GM19455 (cell line): ENCODE measurements around the gene BTBD7.
"Not testable (repeated sequence)": the region's sequence is repeated elsewhere in the genome, so short reads cannot be mapped to it uniquely, and the experiment has no call there.

Experiments
- ATAC-seq: cut with Tn5 transposase; IDR thresholded peaks from one replicate; pipeline ENCODE4 v1.9.1; 2021; ENCODE audit not compliant: unreplicated experiment

The BTBD7 gene, protein sequence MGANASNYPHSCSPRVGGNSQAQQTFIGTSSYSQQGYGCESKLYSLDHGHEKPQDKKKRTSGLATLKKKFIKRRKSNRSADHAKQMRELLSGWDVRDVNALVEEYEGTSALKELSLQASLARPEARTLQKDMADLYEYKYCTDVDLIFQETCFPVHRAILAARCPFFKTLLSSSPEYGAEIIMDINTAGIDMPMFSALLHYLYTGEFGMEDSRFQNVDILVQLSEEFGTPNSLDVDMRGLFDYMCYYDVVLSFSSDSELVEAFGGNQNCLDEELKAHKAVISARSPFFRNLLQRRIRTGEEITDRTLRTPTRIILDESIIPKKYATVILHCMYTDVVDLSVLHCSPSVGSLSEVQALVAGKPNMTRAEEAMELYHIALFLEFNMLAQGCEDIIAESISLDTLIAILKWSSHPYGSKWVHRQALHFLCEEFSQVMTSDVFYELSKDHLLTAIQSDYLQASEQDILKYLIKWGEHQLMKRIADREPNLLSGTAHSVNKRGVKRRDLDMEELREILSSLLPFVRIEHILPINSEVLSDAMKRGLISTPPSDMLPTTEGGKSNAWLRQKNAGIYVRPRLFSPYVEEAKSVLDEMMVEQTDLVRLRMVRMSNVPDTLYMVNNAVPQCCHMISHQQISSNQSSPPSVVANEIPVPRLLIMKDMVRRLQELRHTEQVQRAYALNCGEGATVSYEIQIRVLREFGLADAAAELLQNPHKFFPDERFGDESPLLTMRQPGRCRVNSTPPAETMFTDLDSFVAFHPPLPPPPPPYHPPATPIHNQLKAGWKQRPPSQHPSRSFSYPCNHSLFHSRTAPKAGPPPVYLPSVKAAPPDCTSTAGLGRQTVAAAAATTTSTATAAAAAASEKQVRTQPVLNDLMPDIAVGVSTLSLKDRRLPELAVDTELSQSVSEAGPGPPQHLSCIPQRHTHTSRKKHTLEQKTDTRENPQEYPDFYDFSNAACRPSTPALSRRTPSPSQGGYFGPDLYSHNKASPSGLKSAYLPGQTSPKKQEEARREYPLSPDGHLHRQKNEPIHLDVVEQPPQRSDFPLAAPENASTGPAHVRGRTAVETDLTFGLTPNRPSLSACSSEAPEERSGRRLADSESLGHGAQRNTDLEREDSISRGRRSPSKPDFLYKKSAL

GRCh38 chr14:93332853-93333630, at the start of gene BTBD7:
Gene BTBD7, minus strand, starts transcription at chr14:93333036. Its CDS starts 36,985 bp downstream, at chr14:93296051.
- ATAC-seq, result peak; percentile 82

GRCh38 chr14:93381644-93382043, 48.8 kb upstream of the BTBD7 start:
- ATAC-seq, result no peak

- ATAC-seq, result no peak
These were observed 47.0 kb upstream of the BTBD7 start for GRCh38 chr14:93379831-93380230.

DNA sequence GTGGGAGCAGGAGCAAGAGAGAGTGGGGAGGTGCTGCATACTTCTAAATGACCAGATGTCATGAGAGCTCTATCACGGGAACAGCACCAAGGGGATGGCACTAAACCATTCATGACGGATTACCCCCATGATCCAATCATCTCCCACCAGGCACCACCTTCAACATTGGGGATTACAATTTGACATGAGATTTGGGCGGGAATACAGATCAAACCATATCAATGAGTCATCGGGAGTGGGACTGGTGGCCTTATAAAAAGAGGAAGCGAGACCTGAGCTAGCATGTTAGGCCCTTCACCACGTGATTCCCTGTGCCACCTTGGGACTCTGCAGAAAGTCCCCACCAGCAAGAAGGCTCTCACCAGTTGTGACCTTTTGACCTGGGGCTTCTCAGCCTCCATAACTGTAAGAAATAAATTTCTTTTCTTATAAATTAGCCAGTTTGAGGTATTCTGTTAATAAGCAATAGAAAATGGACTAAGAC, 42.9 kb upstream of the BTBD7 start:
- ATAC-seq, result peak; percentile 92

GRCh38 chr14:93369713-93370266, 37.0 kb upstream of the BTBD7 start:
- ATAC-seq, result peak; percentile 82

- ATAC-seq, result peak; percentile 27
These were observed 36.3 kb upstream of the BTBD7 start for GRCh38 chr14:93368996-93369712.

DNA sequence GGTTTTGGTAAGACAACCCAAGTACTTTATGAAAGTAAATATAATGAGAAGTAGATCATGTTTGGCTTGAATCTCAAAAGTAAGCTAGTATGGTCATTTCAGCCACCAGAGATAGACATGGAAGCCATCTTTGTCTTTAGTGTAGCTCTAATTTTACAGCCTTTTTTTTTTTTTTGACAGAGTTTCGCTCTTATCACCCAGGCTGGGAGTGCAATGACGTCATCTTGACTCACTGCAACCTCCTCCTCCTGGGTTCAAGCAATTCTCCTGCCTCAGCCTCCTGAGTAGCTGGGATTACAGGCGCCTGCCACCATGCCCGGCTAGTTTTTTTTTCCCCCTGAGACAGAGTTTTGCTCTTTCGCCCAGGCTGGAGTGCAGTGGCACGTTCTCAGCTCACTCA, 22.0 kb upstream of the BTBD7 start:
- not testable (repeated sequence) for ATAC-seq

DNA sequence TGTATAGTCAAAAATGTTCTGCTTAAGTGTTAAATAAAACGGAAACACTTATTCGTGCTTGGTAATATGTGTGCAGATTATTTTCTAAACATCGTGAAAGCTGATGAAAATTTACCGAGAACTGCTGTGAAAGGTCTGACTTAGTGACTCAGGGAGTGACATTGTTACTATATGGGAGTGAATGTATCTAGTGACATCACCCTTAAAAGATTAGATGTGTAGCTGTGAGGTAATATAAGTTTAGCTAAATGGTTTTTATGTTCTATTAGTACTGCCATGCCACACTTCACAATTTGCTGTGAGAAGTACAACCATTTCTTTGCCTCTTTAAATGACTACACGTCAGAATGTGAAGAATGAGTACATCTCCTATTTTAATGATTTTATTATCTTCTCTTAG, 15.5 kb upstream of the BTBD7 start:
- ATAC-seq, result no peak

GRCh38 chr14:93347850-93348249, 15.0 kb upstream of the BTBD7 start:
- ATAC-seq, result no peak

DNA sequence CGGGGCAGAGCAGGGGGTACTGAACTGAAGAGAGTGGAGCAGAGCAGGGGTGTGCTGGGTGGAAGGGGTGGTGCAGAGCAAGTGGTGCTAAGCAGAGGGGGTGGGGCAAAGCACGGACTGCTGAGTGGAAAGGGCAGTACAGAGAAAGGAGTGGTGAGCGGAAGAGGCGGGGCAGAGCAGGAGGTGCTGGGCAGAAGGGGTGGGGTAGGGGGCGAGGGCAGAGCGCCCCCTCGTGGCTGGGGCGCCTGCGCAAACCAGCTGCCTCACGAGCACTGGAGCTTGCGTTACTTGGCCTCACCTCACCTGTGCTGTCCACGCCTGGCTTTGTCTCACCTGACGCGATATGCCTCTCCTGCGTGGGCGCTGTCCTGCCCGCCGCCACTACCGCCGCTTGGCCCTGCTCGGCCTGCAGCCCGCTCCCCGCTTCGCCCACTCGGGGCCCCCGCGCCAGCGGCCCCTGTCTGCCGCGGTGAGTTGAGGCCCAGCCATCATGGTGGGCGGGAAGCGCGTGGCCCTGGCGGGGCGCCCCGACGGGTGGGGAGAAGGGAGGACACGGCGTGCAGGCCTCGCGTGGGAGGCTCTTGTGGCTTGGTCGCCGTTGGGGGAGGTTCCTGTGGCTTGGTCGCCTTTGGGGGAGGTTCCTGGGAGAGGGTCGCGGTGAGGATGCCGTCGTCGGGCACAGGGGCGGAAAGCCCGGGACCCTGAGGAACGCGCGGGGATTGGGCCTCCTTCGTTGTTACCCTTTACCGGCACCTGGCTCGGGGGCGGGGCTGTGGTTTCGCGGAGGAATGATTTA, 14.3 kb upstream of the BTBD7 start, which contains the start of gene COX8C:
Gene COX8C, plus strand, starts transcription at position 257 of the 796 bp plus-strand sequence. Its CDS starts 87 bp downstream, at position 344.
- no peak for ATAC-seq

GRCh38 chr14:93343797-93344196, 11.0 kb upstream of the BTBD7 start:
- no peak for ATAC-seq

GRCh38 chr14:93343266-93343665, 10.4 kb upstream of the BTBD7 start:
- ATAC-seq, result no peak

- ATAC-seq, result no peak
These were observed 5.0 kb upstream of the BTBD7 start for GRCh38 chr14:93337884-93338283.

GRCh38 chr14:93337143-93337753, 4.4 kb upstream of the BTBD7 start:
- no peak for ATAC-seq

- no peak for ATAC-seq
These were observed 831 bp upstream of the BTBD7 start for GRCh38 chr14:93333631-93334103.

DNA sequence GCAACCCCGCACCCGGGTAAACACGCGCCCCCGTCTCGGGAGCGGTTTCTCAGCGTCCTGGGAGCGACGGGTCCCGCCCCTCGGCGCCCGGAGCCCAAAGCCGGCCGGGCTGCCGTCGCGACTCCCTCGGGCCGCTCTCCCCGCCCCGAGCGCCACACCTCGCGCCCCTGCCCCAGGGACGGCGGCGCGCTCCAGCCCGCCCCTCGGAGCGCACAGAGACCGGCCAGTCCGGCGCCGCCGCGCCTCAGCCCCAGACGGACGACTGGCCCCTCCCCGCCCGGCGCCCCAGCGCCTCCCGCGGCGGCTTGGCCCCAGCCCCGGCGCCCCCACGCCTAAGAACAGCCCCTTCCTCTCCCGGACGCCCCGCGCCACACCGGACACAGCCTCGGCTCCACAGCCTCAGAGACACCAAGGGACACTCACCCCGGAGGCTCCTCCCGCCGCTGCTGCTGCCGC, 411 bp downstream of the BTBD7 start:
- peak; percentile 57 for ATAC-seq

GRCh38 chr14:93331728-93332396, 974 bp downstream of the BTBD7 start:
- peak; percentile 2 for ATAC-seq
